Right cardiac atrium (tissue), 5 donors: ENCODE measurements around the gene POU2AF3. TPM values are rescaled to one million over a fixed set of nuclear protein-coding genes. Genes with fewer than 3 reads are reported as not detected.
"Not testable (repeated sequence)": the region's sequence is repeated elsewhere in the genome, so short reads cannot be mapped to it uniquely, and the experiment has no call there.

ENCODE experiments used
- ATAC-seq, 2 donors: fragments of 200-7000 bp; cut with Tn5 transposase; one replicate each; pipeline versions ENCODE4 v1.8.0 to v1.9.1; 2020; ENCODE audit warnings: moderate library complexity in 2 of 2, mild to moderate bottlenecking in 1 of 2
- DNase-seq, 3 donors: peaks; one replicate each; pipeline ENCODE4 v3.0.0-alpha.2; 2020
- H3K27ac ChIP-seq: one replicate; pipeline ENCODE4 v1.5.1; 2013; ENCODE audit warnings: mild to moderate bottlenecking, low read length, control low read depth, moderate library complexity
- H3K27me3 ChIP-seq: one replicate; pipeline ENCODE4 v1.6.1; 2013; ENCODE audit not compliant: control insufficient read depth, insufficient read depth
- H3K4me1 ChIP-seq: one replicate; pipeline ENCODE4 v1.6.1; 2013; ENCODE audit warnings: low read length; ENCODE audit not compliant: control insufficient read depth, insufficient read depth
- H3K4me3 ChIP-seq: one replicate; pipeline ENCODE4 v1.5.1; 2013; ENCODE audit warnings: low read length, control low read depth
- H3K9me3 ChIP-seq: one replicate; pipeline ENCODE4 v1.6.1; 2013; ENCODE audit warnings: low read length; ENCODE audit not compliant: control insufficient read depth
- WGBS: extraction: QIAGEN DNeasy Blood & Tissue Kit; methylation state at CpG from one replicate; pipeline ENCODE4 v1.1.7; 2013; 5-methylcytosine and 5-hydroxymethylcytosine counted together
- intact Hi-C, 4 donors: fragments of 100-400 bp; cut with DNase I; formaldehyde crosslinking; loops; one replicate each; pipeline versions ENCODE4 v1.11.0 to v1.14.0; 2022 to 2023
- polyA plus RNA-seq: library from polyadenylated mRNA; stranded (reverse); fragments of 200-250 nt; gene quantifications from one replicate; pipeline ENCODE4 v1.2.3, GENCODE V29; 2013
- total RNA-seq, 4 donors: library from RNA; stranded (reverse); fragmentation: NEBNext Ultra II Directional; extraction: Animal tissue kit (Norgen Biotek cat#: 25700); gene quantifications; one replicate each; pipeline ENCODE4 v1.2.1, GENCODE V29; 2021
- donor health status: healthy with polysubstance abuse.
- donor health status: DM: no; HTN: yes; CAD: no.
- donor health status: DM: no; HTN: no; CAD: no.
- donor health status: DM: no; HTN: yes; CAD: no; lungs with severe emphysema.
- donor health status: DM: yes; HTN: yes; CAD: no.

The POU2AF3 gene
- total and polyA plus RNA-seq, 5 donors = 0.21 to 0.61 (median 0.40) TPM

DNA sequence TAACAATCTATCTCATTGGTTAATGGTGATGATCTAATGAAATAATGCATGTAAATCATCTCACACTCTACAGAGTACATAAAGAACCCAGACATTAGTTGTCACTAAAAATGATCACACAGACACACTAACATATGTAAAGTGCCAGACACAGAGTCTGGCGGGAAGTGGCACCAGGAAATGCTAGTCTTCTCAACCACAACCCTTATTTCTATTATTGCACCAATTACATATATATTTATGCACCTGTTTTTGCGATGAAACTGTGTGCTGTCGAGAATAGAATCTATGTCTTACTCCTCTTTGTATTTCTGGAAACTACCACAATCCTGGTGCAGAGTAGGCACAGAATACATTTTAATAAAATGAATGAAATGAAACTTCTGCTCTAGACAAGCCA lies 25.9 kb upstream of the POU2AF3 start:
- WGBS = 89% methylated on average over 3 of the region's 3 CpGs
- no peak overlapping the region for H3K4me3 ChIP-seq
- no peaks in the 10 kb centered on the region for H3K27me3 ChIP-seq
- intact Hi-C loops = no loop called here
- no peaks in the 10 kb centered on the region for H3K9me3 ChIP-seq
- ATAC-seq (no peak), DNase-seq (no peak)
- no peaks in the 10 kb centered on the region for H3K4me1 ChIP-seq
- H3K27ac ChIP-seq = no peak overlapping the region

DNA sequence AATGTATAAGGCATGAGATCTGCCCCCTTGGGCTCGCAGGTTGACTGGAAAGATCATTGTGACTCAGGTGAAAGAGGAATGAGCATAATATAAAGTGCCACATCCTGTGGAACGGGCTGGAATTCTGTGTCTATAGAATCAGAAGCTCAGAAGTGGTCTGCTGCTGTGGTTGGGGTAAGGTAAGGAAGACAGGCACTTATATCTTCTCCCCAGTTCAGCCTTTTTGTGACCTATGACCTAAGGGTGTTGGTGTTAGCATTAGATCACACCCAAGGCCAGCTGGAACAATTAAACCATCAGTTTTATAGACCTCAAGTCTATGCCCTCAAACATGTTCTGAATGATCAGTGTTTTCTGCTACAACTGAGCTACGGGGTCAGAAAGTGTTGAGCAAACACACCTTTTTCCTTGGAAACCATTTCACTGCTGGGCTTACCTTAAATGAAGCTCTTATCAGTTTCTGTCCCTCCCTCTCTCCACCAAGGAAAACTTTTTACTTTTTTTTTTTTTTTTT lies 15.7 kb upstream of the POU2AF3 start:
- intact Hi-C loops = loop anchor here (2.0 to 5.0 kb wide), 2 partner anchors 164 to 165 kb away; no protein-coding TSS in a partner anchor
- Histone ChIP-seq H3K4me3 (no peak overlapping the region), H3K4me1 (no peaks in the 10 kb centered on the region), H3K27ac (no peak overlapping the region), H3K27me3 (no peaks in the 10 kb centered on the region), H3K9me3 (no peaks in the 10 kb centered on the region)
- ATAC-seq (no peak), DNase-seq (no peak)
- 67% methylated on average over 3 of the region's 3 CpGs for WGBS

DNA sequence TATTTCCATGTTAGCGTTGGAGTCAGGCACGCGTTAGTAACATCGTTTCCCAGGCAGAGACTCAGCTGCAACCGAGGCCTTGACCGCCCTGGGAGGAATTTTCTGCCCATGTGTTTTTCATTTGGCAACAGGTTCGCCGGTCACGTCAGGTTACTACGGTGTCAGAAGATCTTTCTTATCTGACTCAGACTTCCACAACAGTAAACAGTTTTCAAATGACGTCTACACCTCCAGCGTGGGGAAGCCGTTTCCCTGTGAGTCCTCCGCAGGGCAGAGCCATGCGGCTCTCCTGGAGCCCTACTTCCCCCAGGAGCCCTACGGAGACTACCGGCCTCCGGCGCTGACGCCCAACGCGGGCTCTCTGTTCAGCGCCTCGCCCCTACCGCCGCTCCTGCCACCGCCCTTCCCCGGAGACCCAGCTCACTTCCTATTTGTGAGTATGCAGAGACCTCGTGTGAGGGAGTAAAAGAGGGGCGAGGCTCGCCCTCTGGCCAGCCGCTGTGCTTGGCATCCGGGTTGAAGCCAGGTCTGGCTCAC lies 14.3 kb upstream of the POU2AF3 start:
- no peaks in the 10 kb centered on the region for H3K4me1 ChIP-seq
- H3K27ac ChIP-seq = no peak overlapping the region
- intact Hi-C loops = loop anchor here (2.0 to 5.0 kb wide), 3 partner anchors 139 to 163 kb away; no protein-coding TSS in a partner anchor
- peak; percentile 29 to 62 (median 55) for DNase-seq
- no peaks in the 10 kb centered on the region for H3K9me3 ChIP-seq
- 65% methylated on average over 33 of the region's 33 CpGs for WGBS
- no peak overlapping the region for H3K4me3 ChIP-seq
- H3K27me3 ChIP-seq = no peaks in the 10 kb centered on the region
- ATAC-seq = peak; percentile 58 to 74

GRCh38 chr11:111285189-111286091 lies 12.9 kb upstream of the POU2AF3 start:
- intact Hi-C loops = loop anchor here in 1 of 4 donors (2.0 kb wide), 1 partner anchor 137 kb away; no protein-coding TSS in a partner anchor
- Histone ChIP-seq H3K27ac (no peak overlapping the region), H3K27me3 (no peaks in the 10 kb centered on the region), H3K4me1 (no peaks in the 10 kb centered on the region), H3K9me3 (no peaks in the 10 kb centered on the region), H3K4me3 (no peak overlapping the region)
- DNase-seq = peak in 1 of 3 donors; percentile 40
- no peak for ATAC-seq
- 76% methylated on average over 18 of the region's 18 CpGs for WGBS

- no peaks in the 10 kb centered on the region for H3K27me3 ChIP-seq
- 97% methylated on average over 5 of the region's 5 CpGs for WGBS
- no peak overlapping the region for H3K27ac ChIP-seq
- DNase-seq (no peak), ATAC-seq (no peak)
- H3K9me3 ChIP-seq = no peaks in the 10 kb centered on the region
- H3K4me3 ChIP-seq = no peak overlapping the region
- intact Hi-C loops = no loop called here
- no peaks in the 10 kb centered on the region for H3K4me1 ChIP-seq
Measured at GRCh38 chr11:111291764-111292163, 6.6 kb upstream of the POU2AF3 start.

DNA sequence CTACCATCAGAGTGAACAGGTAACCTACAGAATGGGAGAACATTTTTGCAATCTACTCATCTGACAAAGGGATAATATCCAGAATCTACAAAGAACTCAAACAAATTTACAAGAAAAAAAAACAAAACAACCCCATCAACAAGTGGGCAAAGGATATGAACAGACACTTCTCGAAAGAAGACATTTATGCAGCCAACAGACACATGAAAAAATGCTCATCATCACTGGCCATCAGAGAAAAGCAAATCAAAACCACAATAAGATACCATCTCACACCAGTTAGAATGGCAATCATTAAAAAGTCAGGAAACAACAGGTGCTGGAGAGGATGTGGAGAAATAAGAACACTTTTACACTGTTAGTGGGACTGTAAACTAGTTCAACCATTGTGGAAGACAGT lies 5.9 kb upstream of the POU2AF3 start:
- ATAC-seq, H3K27me3 ChIP-seq, DNase-seq, intact Hi-C loops, H3K9me3 ChIP-seq, H3K27ac ChIP-seq, H3K4me1 ChIP-seq, H3K4me3 ChIP-seq: not testable (repeated sequence)
- 86% methylated on average over 1 of the region's 1 CpG for WGBS

- Histone ChIP-seq H3K4me3 (no peak overlapping the region), H3K4me1 (no peaks in the 10 kb centered on the region), H3K27ac (no peak overlapping the region), H3K27me3 (no peaks in the 10 kb centered on the region), H3K9me3 (no peaks in the 10 kb centered on the region)
- 94% methylated on average over 3 of the region's 3 CpGs for WGBS
- intact Hi-C loops = loop anchor here in 1 of 4 donors (5.0 kb wide), 1 partner anchor 126 kb away; no protein-coding TSS in a partner anchor
- ATAC-seq = no peak
- DNase-seq = no peak
Measured at GRCh38 chr11:111296196-111296595, 2.1 kb upstream of the POU2AF3 start.

DNA sequence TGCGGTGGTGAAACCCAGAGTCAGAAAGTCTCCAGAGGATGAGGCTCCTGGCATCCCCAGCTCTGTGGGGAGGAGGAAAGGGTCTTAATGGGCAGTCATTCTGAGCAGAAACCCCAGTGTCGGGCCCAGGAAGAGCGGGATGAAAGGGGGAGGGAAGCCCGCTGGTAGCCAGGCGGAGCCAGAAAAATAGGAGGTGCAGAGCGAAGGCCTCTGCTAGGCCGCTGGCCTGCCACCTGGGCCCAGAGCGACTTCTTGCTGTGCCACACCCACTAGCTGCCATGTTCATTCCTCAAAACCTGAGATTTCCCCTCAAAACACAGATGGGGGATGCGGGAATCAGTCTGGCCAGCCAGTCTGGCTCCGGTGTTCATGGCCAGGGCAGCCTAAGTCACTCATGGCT lies 650 bp upstream of the POU2AF3 start:
- Histone ChIP-seq H3K9me3 (no peaks in the 10 kb centered on the region), H3K27me3 (no peaks in the 10 kb centered on the region), H3K4me3 (no peak overlapping the region), H3K27ac (no peak overlapping the region), H3K4me1 (no peaks in the 10 kb centered on the region)
- no peak for DNase-seq
- intact Hi-C loops = loop anchor here in 1 of 4 donors (5.0 kb wide), 1 partner anchor 125 kb away; no protein-coding TSS in a partner anchor
- WGBS = over 99% methylated on average over 10 of the region's 10 CpGs
- ATAC-seq = no peak

- Histone ChIP-seq H3K27me3 (no peaks in the 10 kb centered on the region), H3K9me3 (no peaks in the 10 kb centered on the region), H3K27ac (no peak overlapping the region), H3K4me1 (no peaks in the 10 kb centered on the region), H3K4me3 (peak overlapping the region; percentile 57)
- intact Hi-C loops = loop anchor here in 1 of 4 donors (5.0 kb wide), 1 partner anchor 123 kb away; no protein-coding TSS in a partner anchor
- WGBS = 3% methylated on average over 77 of the region's 77 CpGs
- DNase-seq = peak; percentile 67 to 87 (median 84)
- ATAC-seq = peak; percentile 92 to 95
Measured at GRCh38 chr11:111299101-111300026, 1.0 kb downstream of the POU2AF3 start.

DNA sequence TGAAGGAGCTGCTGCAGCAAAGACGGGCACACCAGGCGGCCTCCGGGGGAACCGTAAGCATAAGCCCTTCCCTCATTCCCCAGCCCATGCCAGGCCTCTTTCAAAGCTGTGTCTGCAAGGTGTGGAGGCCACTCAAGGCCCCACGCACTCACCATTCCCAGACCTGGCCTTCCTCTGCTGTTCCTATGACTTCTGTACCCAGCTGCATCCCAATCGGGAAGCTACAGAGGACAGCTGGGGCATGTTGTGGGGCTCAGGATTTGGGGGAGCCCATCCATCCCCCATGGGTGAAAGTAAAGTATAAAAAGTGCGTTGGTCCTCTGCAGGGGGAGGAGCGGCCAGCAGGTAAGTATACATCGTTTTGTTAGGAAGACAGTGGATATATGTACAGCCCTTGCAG lies 2.2 kb downstream of the POU2AF3 start:
- H3K27me3 ChIP-seq = no peaks in the 10 kb centered on the region
- H3K4me3 ChIP-seq = no peak overlapping the region
- WGBS = 95% methylated on average over 9 of the region's 9 CpGs
- H3K27ac ChIP-seq = no peak overlapping the region
- intact Hi-C loops = no loop called here
- no peaks in the 10 kb centered on the region for H3K9me3 ChIP-seq
- DNase-seq (no peak), ATAC-seq (no peak)
- H3K4me1 ChIP-seq = no peaks in the 10 kb centered on the region
